Measurements from ENCODE around the gene TCP11L2.

Gene TCP11L2

GRCh38 chr12:106258935-106259334, 43.6 kb upstream of the TCP11L2 start:
- in situ Hi-C loops (cut with MboI; ENCODE audit: low pct_unique_long_range_greater_than_20kb, low sequenced_read_pairs, unreplicated experiment), result no loop called here
- TF ChIP-seq, protein P1, sequence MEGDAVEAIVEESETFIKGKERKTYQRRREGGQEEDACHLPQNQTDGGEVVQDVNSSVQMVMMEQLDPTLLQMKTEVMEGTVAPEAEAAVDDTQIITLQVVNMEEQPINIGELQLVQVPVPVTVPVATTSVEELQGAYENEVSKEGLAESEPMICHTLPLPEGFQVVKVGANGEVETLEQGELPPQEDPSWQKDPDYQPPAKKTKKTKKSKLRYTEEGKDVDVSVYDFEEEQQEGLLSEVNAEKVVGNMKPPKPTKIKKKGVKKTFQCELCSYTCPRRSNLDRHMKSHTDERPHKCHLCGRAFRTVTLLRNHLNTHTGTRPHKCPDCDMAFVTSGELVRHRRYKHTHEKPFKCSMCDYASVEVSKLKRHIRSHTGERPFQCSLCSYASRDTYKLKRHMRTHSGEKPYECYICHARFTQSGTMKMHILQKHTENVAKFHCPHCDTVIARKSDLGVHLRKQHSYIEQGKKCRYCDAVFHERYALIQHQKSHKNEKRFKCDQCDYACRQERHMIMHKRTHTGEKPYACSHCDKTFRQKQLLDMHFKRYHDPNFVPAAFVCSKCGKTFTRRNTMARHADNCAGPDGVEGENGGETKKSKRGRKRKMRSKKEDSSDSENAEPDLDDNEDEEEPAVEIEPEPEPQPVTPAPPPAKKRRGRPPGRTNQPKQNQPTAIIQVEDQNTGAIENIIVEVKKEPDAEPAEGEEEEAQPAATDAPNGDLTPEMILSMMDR (IDR thresholded peaks at IDR 0.05; ENCODE audit: extremely low read depth, insufficient read depth, missing control alignments), result no peak
- no peak for DNase-seq (ENCODE audit: low spot score)

DNA sequence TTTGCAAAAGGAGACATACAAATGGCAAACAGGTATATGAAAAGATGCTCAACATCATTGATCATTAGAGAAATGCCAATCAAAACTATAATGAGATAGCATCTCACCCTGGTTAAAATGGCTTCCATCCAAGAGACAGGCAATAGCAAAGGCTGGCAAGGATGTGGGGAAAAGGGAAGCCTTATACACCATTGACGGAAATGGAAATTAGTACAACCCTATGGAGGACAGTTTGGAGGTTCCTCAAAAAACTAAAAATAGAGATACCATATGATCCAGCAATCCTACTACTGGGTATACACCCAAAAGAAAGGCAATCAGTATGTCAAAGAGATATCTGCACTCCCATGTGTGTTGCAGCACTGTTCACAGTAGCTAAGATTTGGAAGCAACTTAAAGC, 37.4 kb upstream of the TCP11L2 start:
- TF ChIP-seq, protein P1 (IDR thresholded peaks at IDR 0.05; ENCODE audit: extremely low read depth, insufficient read depth, missing control alignments), result no peak
- DNase-seq (ENCODE audit: low spot score), result no peak
- in situ Hi-C loops (cut with MboI; ENCODE audit: low pct_unique_long_range_greater_than_20kb, low sequenced_read_pairs, unreplicated experiment), result no loop called here

DNA sequence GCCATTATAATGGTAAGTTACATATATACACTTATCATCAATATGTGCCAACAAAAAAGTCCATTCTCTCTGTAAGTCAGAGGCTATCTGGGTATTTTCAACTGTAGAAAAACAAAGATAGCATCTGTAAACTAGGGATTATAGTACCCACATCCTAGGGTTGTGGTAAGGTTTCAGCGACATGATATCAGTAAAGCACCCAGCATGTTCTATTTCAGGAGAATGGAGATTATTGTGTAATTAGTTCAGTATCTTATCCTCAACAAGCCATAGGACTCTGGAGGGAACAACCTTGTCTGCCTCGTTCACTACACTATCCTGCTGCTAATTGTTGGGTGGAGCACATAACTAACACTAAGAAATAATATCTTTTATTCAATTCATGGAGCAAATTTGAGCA, 35.0 kb upstream of the TCP11L2 start:
- TF ChIP-seq, protein P1 (IDR thresholded peaks at IDR 0.05; ENCODE audit: extremely low read depth, insufficient read depth, missing control alignments), result no peak
- DNase-seq (ENCODE audit: low spot score), result no peak
- in situ Hi-C loops (cut with MboI; ENCODE audit: low pct_unique_long_range_greater_than_20kb, low sequenced_read_pairs, unreplicated experiment), result no loop called here

GRCh38 chr12:106269150-106269771, 33.3 kb upstream of the TCP11L2 start:
- TF ChIP-seq, protein P1 (IDR thresholded peaks at IDR 0.05; ENCODE audit: extremely low read depth, insufficient read depth, missing control alignments), result no peak
- DNase-seq (ENCODE audit: low spot score), result no peak
- in situ Hi-C loops (cut with MboI; ENCODE audit: low pct_unique_long_range_greater_than_20kb, low sequenced_read_pairs, unreplicated experiment), result no loop called here

DNA sequence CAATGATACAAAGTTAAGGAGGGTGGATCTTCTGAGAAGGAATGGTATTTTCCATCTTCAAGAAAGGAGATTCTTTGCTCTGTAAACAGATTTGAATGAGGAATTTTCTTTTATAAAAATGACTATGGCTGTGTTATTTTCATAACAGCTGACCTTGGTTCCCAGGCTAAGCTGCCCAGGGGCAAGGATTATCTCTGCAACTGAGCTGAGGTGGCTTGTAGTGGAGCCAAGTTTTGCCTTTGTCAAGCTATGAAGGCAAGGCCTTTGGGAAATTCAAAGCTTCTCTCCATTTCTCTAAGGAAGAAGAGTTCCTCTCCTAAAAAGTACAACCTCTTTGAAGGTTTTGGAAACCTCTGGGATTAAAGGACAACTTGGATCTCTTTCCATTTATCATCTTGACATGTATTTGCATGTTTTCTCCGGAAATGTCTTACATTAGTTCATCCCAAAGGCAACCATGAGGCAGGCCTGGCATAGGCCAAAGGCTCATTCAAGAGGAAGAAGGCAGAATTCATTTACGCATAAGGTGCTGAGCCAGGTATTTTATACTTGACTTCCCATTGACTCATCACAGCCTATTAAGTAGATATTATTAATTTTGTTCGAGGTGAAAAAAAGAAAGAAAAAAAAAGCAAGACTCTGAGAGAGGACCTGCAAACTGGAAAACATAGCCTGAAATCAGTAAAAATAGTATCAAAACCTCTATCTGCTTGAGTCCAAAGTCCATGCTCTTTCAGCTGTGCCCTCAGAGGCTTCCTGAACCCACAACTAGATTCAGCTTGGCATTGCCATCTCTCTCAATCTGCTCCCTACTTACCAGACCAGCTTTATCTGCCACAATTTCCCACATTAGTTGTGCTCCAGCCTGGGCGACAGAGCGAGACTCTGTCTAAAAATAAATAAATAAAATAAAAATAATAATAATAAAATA, 30.7 kb upstream of the TCP11L2 start:
- TF ChIP-seq, protein P1 (IDR thresholded peaks at IDR 0.05; ENCODE audit: extremely low read depth, insufficient read depth, missing control alignments), result no peak
- in situ Hi-C loops (cut with MboI; ENCODE audit: low pct_unique_long_range_greater_than_20kb, low sequenced_read_pairs, unreplicated experiment), result no loop called here
- no peak for DNase-seq (ENCODE audit: low spot score)

DNA sequence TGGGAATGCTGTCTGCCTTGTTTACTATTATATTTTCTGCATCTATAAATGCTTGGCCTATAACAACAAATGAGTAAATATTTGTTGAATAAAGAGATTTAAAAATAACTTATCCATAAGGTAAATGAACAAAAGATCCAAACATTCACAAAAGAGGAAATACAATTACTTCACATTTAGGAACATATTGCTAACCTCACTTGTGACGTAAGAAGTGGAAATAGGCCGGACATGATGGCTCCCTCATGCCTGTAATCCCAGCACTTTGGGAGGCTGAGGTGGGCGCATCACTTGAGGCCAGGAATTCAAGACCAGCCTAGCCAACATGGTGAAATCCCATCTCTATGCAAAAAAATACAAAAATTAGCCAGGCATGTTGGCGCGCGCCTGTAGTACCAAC, 29.0 kb upstream of the TCP11L2 start:
- in situ Hi-C loops (cut with MboI; ENCODE audit: low pct_unique_long_range_greater_than_20kb, low sequenced_read_pairs, unreplicated experiment), result no loop called here
- TF ChIP-seq, protein P1 (IDR thresholded peaks at IDR 0.05; ENCODE audit: extremely low read depth, insufficient read depth, missing control alignments), result no peak
- no peak for DNase-seq (ENCODE audit: low spot score)
